SKM-1 treated with dmso at 0.1 percent for 144 hours (cell line): Measurements from ENCODE around the gene DNAJA1.
A peak's percentile ranks its signal among the peaks of the same experiment; 100 is the strongest.
"Not testable (repeated sequence)": the region's sequence is repeated elsewhere in the genome, so short reads cannot be mapped to it uniquely, and the experiment has no call there.

ENCODE experiments used
- DNase-seq: peaks from one replicate; lab custom pipeline; 2025; ENCODE audit not compliant: unreplicated experiment; lab: John Stamatoyannopoulos, UW

The DNAJA1 gene

GRCh38 chr9:33024966-33025571 is at the start of gene DNAJA1:
TSS of gene DNAJA1 (plus strand) at chr9:33025273. CDS start at chr9:33026485, 1,212 bp downstream.
- peak; percentile 89 for DNase-seq

- no peak for DNase-seq
These were observed 47.0 kb upstream of the DNAJA1 start for GRCh38 chr9:32978051-32978450.

- DNase-seq = no peak
These were observed 38.1 kb upstream of the DNAJA1 start for GRCh38 chr9:32986971-32987370.

- no peak for DNase-seq
These were observed 35.4 kb upstream of the DNAJA1 start for GRCh38 chr9:32989660-32990059.

- DNase-seq = no peak
These were observed 33.0 kb upstream of the DNAJA1 start for GRCh38 chr9:32991897-32992594.

GRCh38 chr9:32992595-32993238 is 32.4 kb upstream of the DNAJA1 start:
- no peak for DNase-seq

- DNase-seq = not testable (repeated sequence)
These were observed 24.4 kb upstream of the DNAJA1 start for GRCh38 chr9:33000682-33001055.

- not testable (repeated sequence) for DNase-seq
These were observed 19.7 kb upstream of the DNAJA1 start for GRCh38 chr9:33005335-33005734.

- DNase-seq = no peak
These were observed 17.3 kb upstream of the DNAJA1 start for GRCh38 chr9:33007755-33008154.

GRCh38 chr9:33011831-33012230 is 13.2 kb upstream of the DNAJA1 start:
- DNase-seq = no peak

GRCh38 chr9:33012328-33013069 is 12.6 kb upstream of the DNAJA1 start:
- no peak for DNase-seq

GRCh38 chr9:33013962-33014664 is 11.0 kb upstream of the DNAJA1 start:
- DNase-seq = no peak

GRCh38 chr9:33014665-33015014 is 10.4 kb upstream of the DNAJA1 start:
- DNase-seq = no peak

- DNase-seq = no peak
These were observed 7.6 kb upstream of the DNAJA1 start for GRCh38 chr9:33017283-33018041.

GRCh38 chr9:33019797-33020196 is 5.3 kb upstream of the DNAJA1 start:
- DNase-seq = no peak

- DNase-seq = no peak
These were observed 2.8 kb upstream of the DNAJA1 start for GRCh38 chr9:33022303-33022702.

GRCh38 chr9:33022755-33023154 is 2.3 kb upstream of the DNAJA1 start:
- no peak for DNase-seq

- DNase-seq = no peak
These were observed 1.4 kb upstream of the DNAJA1 start for GRCh38 chr9:33023661-33024060.

- peak; percentile 22 for DNase-seq
These were observed 727 bp upstream of the DNAJA1 start for GRCh38 chr9:33024126-33024965.
